ES-I3 (cell line): Measurements from ENCODE around the gene ILDR2.

Source experiments
- H3K36me3 ChIP-seq: 2 replicates; pipeline ENCODE4 v1.6.1; 2013; ENCODE audit warnings: mild to moderate bottlenecking, low read length, control low read depth, moderate library complexity; ENCODE audit not compliant: insufficient read depth
- H3K4me1 ChIP-seq: 2 replicates; pipeline ENCODE4 v1.6.1; 2013; ENCODE audit warnings: mild to moderate bottlenecking, control low read depth, low read length; ENCODE audit not compliant: insufficient read depth
- H3K9ac ChIP-seq: 2 replicates; pipeline ENCODE4 v1.6.1; 2013; ENCODE audit warnings: low read depth, mild to moderate bottlenecking, low read length, moderate library complexity
- H3K9me3 ChIP-seq: 2 replicates; pipeline ENCODE4 v1.6.1; 2013; ENCODE audit warnings: mild to moderate bottlenecking, low read length, moderate library complexity; ENCODE audit not compliant: control insufficient read depth, insufficient read depth

ILDR2 gene, protein sequence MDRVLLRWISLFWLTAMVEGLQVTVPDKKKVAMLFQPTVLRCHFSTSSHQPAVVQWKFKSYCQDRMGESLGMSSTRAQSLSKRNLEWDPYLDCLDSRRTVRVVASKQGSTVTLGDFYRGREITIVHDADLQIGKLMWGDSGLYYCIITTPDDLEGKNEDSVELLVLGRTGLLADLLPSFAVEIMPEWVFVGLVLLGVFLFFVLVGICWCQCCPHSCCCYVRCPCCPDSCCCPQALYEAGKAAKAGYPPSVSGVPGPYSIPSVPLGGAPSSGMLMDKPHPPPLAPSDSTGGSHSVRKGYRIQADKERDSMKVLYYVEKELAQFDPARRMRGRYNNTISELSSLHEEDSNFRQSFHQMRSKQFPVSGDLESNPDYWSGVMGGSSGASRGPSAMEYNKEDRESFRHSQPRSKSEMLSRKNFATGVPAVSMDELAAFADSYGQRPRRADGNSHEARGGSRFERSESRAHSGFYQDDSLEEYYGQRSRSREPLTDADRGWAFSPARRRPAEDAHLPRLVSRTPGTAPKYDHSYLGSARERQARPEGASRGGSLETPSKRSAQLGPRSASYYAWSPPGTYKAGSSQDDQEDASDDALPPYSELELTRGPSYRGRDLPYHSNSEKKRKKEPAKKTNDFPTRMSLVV

DNA sequence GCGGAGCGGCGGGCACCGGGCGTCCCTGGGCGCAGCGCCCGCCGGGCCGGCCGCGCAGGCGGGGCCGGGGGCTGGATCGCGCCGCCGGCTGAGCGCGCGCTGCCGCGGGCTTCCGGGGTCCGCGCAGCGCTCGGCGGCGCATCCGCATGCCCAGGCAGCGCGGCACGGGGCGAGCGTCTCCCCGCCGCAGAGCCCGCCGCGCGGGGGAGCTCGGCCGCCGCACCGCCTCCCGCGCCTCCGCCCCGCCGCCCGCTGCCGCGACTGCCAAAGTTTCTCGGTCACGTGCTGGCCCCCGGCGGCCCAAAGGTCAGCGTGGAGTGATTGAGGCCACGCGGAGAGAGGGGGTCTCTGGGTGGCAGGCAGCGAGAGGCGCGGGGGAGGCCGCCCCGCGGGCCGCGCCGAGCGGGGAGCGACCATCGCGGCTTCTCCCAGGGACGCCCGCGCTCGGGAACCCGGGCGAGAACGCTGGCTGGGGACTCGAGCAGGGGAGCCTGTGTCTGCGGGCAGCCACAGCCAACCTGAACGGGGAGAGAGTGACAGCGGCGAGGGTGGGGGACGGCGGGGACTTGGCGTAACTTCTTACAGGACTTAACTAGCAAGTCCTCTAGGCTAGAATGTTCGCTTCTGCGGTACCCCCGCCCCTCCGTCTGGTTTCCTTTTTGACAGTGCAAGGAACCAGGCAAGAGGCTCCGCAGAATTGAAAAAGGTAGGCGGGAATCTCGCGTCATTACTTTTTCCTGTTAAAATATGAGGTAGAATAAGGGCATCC, at the start of gene ILDR2:
Gene ILDR2, minus strand, starts transcription at position 180 of the 769 bp plus-strand sequence. CDS start 272 bp downstream, outside the sequence.
- Histone ChIP-seq H3K4me1 (peaks cover 17% of the 10 kb centered on the region), H3K9me3 (no peaks in the 10 kb centered on the region), H3K36me3 (no peaks in the 10 kb centered on the region), H3K9ac (peak within 1 kb of the TSS; percentile 77)

GRCh38 chr1:167022384-167022783, 47.0 kb upstream of the ILDR2 start:
- no peaks in the 10 kb centered on the region for H3K9me3 ChIP-seq
- H3K9ac ChIP-seq = no peak overlapping the region
- no peaks in the 10 kb centered on the region for H3K36me3 ChIP-seq
- no peaks in the 10 kb centered on the region for H3K4me1 ChIP-seq

GRCh38 chr1:167016100-167016750, 40.9 kb upstream of the ILDR2 start:
- no peaks in the 10 kb centered on the region for H3K9me3 ChIP-seq
- H3K9ac ChIP-seq = no peak overlapping the region
- 0 out of 2 replicates have a peak, but pooled peaks cover 4% of the 10 kb centered on the region for H3K4me1 ChIP-seq
- no peaks in the 10 kb centered on the region for H3K36me3 ChIP-seq

DNA sequence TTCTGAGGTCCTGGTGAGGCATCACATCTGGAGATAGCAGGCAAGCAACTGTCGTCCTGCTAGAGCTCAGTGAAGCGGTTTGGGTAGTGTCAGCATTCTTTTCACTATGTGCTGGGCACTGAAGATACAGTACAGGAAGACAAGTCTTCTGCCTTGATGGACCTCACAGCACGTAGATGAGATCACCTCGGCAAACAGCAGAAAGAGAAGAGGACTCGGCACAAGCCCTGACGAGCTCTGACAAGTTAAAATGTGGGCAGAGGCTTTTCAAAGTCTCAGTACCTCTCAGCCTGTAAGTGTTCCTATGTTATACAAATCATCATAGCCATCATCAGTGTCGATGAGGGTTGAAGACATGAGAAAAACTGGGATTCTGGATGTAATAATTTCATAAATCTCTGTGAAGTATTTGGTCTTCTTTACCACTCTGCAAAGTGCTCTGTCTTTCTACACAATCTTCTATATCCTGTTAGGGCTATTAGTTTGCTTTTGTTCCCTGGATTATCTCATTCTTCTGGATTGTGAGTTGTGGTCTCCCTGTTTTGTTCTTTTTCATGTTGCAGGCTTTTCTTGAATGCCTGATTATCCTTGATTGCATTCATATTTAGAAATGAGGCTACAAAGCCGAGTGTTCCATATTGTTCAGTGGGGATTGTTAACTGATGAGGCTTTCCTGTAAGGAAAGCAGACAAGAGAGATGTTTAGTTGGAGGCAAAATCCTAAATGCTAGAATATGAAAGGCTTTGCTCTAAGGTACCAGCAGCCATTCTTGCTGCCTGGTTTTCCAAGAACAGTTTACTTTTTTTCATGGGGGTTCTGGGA, 38.0 kb upstream of the ILDR2 start:
- Histone ChIP-seq H3K9ac (no peak overlapping the region), H3K9me3 (no peaks in the 10 kb centered on the region), H3K36me3 (no peaks in the 10 kb centered on the region), H3K4me1 (0 out of 2 replicates have a peak, but pooled peaks cover 4% of the 10 kb centered on the region)

GRCh38 chr1:167012570-167012969, 37.2 kb upstream of the ILDR2 start:
- Histone ChIP-seq H3K9me3 (no peaks in the 10 kb centered on the region), H3K9ac (no peak overlapping the region), H3K4me1 (0 out of 2 replicates have a peak, but pooled peaks cover 4% of the 10 kb centered on the region), H3K36me3 (no peaks in the 10 kb centered on the region)

- Histone ChIP-seq H3K36me3 (no peaks in the 10 kb centered on the region), H3K9me3 (no peaks in the 10 kb centered on the region), H3K4me1 (0 out of 2 replicates have a peak, but pooled peaks cover 4% of the 10 kb centered on the region), H3K9ac (no peak overlapping the region)
These were observed 36.3 kb upstream of the ILDR2 start for GRCh38 chr1:167011560-167012191.

DNA sequence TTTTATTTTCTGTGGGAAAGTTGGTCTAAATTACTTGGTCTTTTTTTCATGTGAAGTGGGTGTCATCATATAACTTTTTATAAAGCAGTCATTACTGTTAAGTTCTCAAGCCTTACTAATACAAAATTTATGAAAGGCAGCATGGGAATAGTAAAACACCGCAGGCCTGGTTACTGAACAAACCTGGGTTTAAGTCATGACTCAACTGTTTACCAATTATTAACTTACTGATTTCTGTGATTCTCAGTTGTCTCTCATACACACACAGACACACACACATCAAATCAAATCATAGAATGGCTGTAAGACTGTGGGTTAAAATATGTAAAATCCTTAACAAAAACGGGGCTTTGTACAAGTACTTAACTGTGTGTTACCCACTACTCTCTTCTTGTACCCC, 28.4 kb upstream of the ILDR2 start:
- Histone ChIP-seq H3K4me1 (no peaks in the 10 kb centered on the region), H3K9me3 (peaks cover 5% of the 10 kb centered on the region), H3K9ac (no peak overlapping the region), H3K36me3 (no peaks in the 10 kb centered on the region)

- H3K4me1 ChIP-seq = no peaks in the 10 kb centered on the region
- no peaks in the 10 kb centered on the region for H3K36me3 ChIP-seq
- peaks cover 5% of the 10 kb centered on the region for H3K9me3 ChIP-seq
- H3K9ac ChIP-seq = no peak overlapping the region
These were observed 27.0 kb upstream of the ILDR2 start for GRCh38 chr1:167002354-167002753.

GRCh38 chr1:167000546-167000945, 25.2 kb upstream of the ILDR2 start:
- H3K9ac ChIP-seq = no peak overlapping the region
- peaks cover 7% of the 10 kb centered on the region; the same call in 1 of the 2 replicates for H3K4me1 ChIP-seq
- no peaks in the 10 kb centered on the region for H3K36me3 ChIP-seq
- peaks cover 5% of the 10 kb centered on the region for H3K9me3 ChIP-seq

DNA sequence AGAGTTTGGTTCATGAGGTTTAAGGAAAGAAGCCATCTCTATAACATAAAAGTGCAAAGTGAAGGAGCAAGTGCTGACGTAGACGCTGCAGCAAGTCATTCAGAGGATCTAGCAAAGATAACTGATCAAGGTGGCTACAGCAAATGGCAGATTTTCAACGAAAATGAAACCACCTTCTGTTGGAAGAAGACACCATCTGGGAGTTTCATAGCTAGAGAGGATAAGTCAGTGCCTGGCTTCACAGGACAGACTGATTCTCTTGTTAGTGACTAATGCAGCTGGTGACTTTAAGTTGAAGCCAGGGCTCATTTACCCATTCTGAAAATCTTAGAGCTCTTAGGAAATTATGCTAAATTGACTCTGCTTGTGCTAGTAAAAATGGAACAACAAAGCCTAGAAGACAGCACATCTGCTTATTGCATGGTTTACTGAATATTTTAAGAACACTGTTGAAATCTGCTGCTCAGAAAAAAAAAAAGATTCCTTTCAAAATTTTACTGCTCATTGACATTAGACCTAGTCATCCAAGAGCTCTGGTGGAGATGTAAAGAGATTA, 24.2 kb upstream of the ILDR2 start:
- Histone ChIP-seq H3K4me1 (peaks cover 7% of the 10 kb centered on the region; the same call in 1 of the 2 replicates), H3K9me3 (peaks cover 5% of the 10 kb centered on the region), H3K36me3 (no peaks in the 10 kb centered on the region), H3K9ac (no peak overlapping the region)

DNA sequence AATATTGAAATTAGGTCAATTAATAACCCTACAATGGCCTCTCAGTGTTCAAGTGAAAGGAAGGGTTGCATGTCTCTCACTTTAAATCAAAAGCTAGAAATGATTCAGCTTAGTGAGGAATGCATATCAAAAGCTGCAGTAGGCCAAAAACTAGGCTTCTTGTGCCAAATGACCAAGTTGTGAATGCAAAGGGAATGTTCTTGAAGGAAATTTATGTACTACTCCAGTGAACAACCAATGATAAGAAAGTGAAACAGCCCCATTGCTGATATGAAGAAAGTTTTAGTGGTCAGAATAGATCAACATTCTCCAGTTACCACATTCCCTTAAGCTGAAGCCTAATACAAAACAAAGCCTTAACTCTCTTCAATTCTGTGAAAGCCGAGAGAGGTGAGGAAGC, 23.7 kb upstream of the ILDR2 start:
- Histone ChIP-seq H3K36me3 (no peaks in the 10 kb centered on the region), H3K9ac (no peak overlapping the region), H3K9me3 (peaks cover 5% of the 10 kb centered on the region), H3K4me1 (peaks cover 7% of the 10 kb centered on the region; the same call in 1 of the 2 replicates)

- H3K36me3 ChIP-seq = no peaks in the 10 kb centered on the region
- H3K9me3 ChIP-seq = no peaks in the 10 kb centered on the region
- H3K9ac ChIP-seq = no peak within 1 kb of the TSS
- H3K4me1 ChIP-seq = no peaks in the 10 kb centered on the region
These were observed 13.7 kb upstream of the ILDR2 start, which contains the start of gene MAEL for GRCh38 chr1:166988974-166989515. Gene MAEL, plus strand, starts transcription at chr1:166989280. Its CDS starts 73 bp downstream, at chr1:166989353.
